PC-9 (cell line): ENCODE measurements around the gene TNS1.

Experiments
- CTCF ChIP-seq: fragments of 200-600 bp; sonication (generic); conservative IDR thresholded peaks from 2 replicates; pipeline ENCODE4 v1.6.1; 2017; ENCODE audit warnings: mixed run types, antibody characterized with exemption, mild to moderate bottlenecking, moderate library complexity
- EZH2 ChIP-seq: fragments of 200-600 bp; sonication (generic); IDR thresholded peaks from 2 replicates; pipeline ENCODE4 v1.8.0; 2017; ENCODE audit warnings: antibody characterized with exemption, low read depth

DNA sequence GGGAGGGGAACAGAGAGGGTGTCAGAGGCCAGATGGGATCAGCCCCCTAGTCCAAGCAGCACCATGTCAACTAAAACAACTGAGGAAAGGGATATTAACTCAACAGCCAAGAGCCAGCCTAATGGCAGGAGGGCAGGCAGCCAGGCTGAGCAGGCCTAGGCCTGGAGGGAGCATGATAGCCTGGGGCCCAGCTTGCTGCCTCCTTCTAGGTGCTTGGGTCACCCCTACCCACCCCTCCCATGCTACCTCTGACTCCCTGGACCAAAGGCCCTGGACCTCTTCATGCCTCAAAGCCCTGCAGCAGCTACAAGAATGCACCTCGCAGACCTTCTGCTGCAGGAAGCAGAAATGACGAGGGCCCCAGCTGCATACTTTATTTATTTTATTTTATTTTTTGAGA, 22.1 kb upstream of the TNS1 start:
- TF ChIP-seq CTCF = no peak
- TF ChIP-seq EZH2 = no peak
